A549 (cell line): Measurements from ENCODE around the gene APRT. TPM values are rescaled to one million over a fixed set of nuclear protein-coding genes. Genes with fewer than 3 reads are reported as not detected.

Experiments
- ATAC-seq, 2 experiments: fragments of 200-7000 bp in 1 of 2; fragments of >200 bp in 1 of 2; cut with Nextera tagmentation in 1 of 2; cut with Tn5 transposase in 1 of 2; 3 replicates each; pipeline versions ENCODE4 v1.8.0 to v1.9.1; 2018 to 2020; ENCODE audit warnings: mild to moderate bottlenecking in 1 of 2, moderate library complexity in 1 of 2
- CTCF ChIA-PET: fragments of 300-600 bp; sonication (Branson Sonifier 250); formaldehyde crosslinking; extraction: SDS; loops from one replicate; lab custom pipeline; 2021; ENCODE audit warnings: antibody characterized with exemption, inconsistent platforms; lab: Yijun Ruan, JAX
- POLR2A ChIA-PET: fragments of 350-600 bp; formaldehyde crosslinking; extraction: SDS; loops from one replicate; lab custom pipeline; 2021; ENCODE audit warnings: antibody characterized with exemption, inconsistent platforms; lab: Yijun Ruan, JAX
- DNase-seq, 2 experiments: peaks; one replicate each; pipeline versions ENCODE4 v3.0.0 to v3.0.0-alpha.2; 2011 to 2016; ENCODE audit warnings: low read depth in 1 of 2, low spot score in 1 of 2
- FAIRE-seq: peaks from 2 replicates; lab custom pipeline; 2011; peaks lifted over from hg19 to GRCh38; lab: Jason Lieb, UNC
- H3K27ac ChIP-seq, 2 experiments: fragments of >200 bp; sonication (Bioruptor Twin); formaldehyde crosslinking; 3 replicates each; pipeline ENCODE4 v1.5.1; 2016 to 2017
- H3K4me1 ChIP-seq: fragments of >200 bp; sonication (Bioruptor Twin); formaldehyde crosslinking; 3 replicates; pipeline ENCODE4 v1.6.1; 2016
- H3K4me2 ChIP-seq: fragments of >200 bp; sonication (Bioruptor Twin); formaldehyde crosslinking; 3 replicates; pipeline ENCODE4 v1.6.1; 2016
- H3K4me3 ChIP-seq: fragments of >200 bp; sonication (Bioruptor Twin); formaldehyde crosslinking; 3 replicates; pipeline ENCODE4 v1.5.1; 2016
- H3K9me3 ChIP-seq: fragments of >200 bp; sonication (Bioruptor Twin); formaldehyde crosslinking; 3 replicates; pipeline ENCODE4 v1.6.1; 2016
- BHLHE40 ChIP-seq: IDR thresholded peaks from 2 replicates; pipeline ENCODE4 v1.6.1; 2012; ENCODE audit warnings: low read depth, low read length, inconsistent platforms
- CHD2 ChIP-seq: fragments of 150-350 bp; IDR thresholded peaks from 2 replicates; pipeline ENCODE4 v1.6.1; 2014; ENCODE audit warnings: low read length; ENCODE audit not compliant: partially characterized antibody
- CHD4 ChIP-seq: fragments of 200-600 bp; sonication (generic); IDR thresholded peaks from 2 replicates; pipeline ENCODE4 v1.6.1; 2016; ENCODE audit warnings: antibody characterized with exemption, mild to moderate bottlenecking, borderline replicate concordance
- ELK1 ChIP-seq: fragments of 150-350 bp; IDR thresholded peaks from 2 replicates; pipeline ENCODE4 v1.6.1; 2014; ENCODE audit warnings: low read depth, mild to moderate bottlenecking, low read length
- EP300 ChIP-seq, 2 experiments: fragments of >200 bp; sonication (Bioruptor Twin); formaldehyde crosslinking; IDR thresholded peaks; 2 replicates in 1 of 2; 3 replicates in 1 of 2; pipeline ENCODE4 v1.6.1; 2016 to 2017
- ESRRA ChIP-seq: fragments of 150-350 bp; IDR thresholded peaks from 2 replicates; pipeline ENCODE4 v1.6.1; 2014; ENCODE audit warnings: mild to moderate bottlenecking, low read length, borderline replicate concordance
- FOSL2 ChIP-seq, 2 experiments: fragments of 450-650 bp in 1 of 2; fragments of >200 bp in 1 of 2; sonication (Bioruptor Twin) in 1 of 2; formaldehyde crosslinking; IDR thresholded peaks; 2 replicates each; pipeline versions ENCODE4 v1.5.0 to v1.6.1; 2016 to 2020; ENCODE audit warnings: mild to moderate bottlenecking in 1 of 2, moderate library complexity in 1 of 2
- HES2 ChIP-seq: fragments of >200 bp; sonication (Bioruptor Twin); formaldehyde crosslinking; IDR thresholded peaks from 2 replicates; pipeline ENCODE4 v1.6.1; 2016
- HEYL ChIP-seq: fragments of 250-450 bp; sonication (Bioruptor Pico); IDR thresholded peaks from 2 replicates; pipeline ENCODE4 v1.8.0; 2021; ENCODE audit warnings: mild to moderate bottlenecking, moderate library complexity
- HOXA7 ChIP-seq: fragments of 250-450 bp; sonication (Bioruptor Pico); IDR thresholded peaks from 2 replicates; pipeline ENCODE4 v1.5.0; 2020; ENCODE audit warnings: mild to moderate bottlenecking, moderate library complexity
- JUN ChIP-seq, 2 experiments: fragments of >200 bp; sonication (Bioruptor Twin); formaldehyde crosslinking; IDR thresholded peaks; 2 replicates in 1 of 2; 3 replicates in 1 of 2; pipeline ENCODE4 v1.6.1; 2016 to 2017
- JUNB ChIP-seq: fragments of >200 bp; sonication (Bioruptor Twin); formaldehyde crosslinking; IDR thresholded peaks from 2 replicates; pipeline ENCODE4 v1.6.1; 2016
- MAX ChIP-seq: IDR thresholded peaks from 2 replicates; pipeline ENCODE4 v1.6.1; 2012
- RAD21 ChIP-seq, 2 experiments: fragments of >200 bp in 1 of 2; sonication (Bioruptor Twin) in 1 of 2; formaldehyde crosslinking in 1 of 2; IDR thresholded peaks in 1 of 2; conservative IDR thresholded peaks in 1 of 2; 2 replicates in 1 of 2; 3 replicates in 1 of 2; pipeline ENCODE4 v1.6.1; 2012 to 2018; ENCODE audit warnings: inconsistent platforms in 1 of 2
- RNF2 ChIP-seq: fragments of 200-600 bp; sonication (generic); IDR thresholded peaks from 2 replicates; pipeline ENCODE4 v1.6.1; 2016; ENCODE audit warnings: low read depth, mild to moderate bottlenecking, antibody characterized with exemption, moderate library complexity, borderline replicate concordance
- SMC3 ChIP-seq: fragments of >200 bp; sonication (Bioruptor Twin); formaldehyde crosslinking; IDR thresholded peaks from 3 replicates; pipeline ENCODE4 v1.6.1; 2018; ENCODE audit warnings: inconsistent platforms
- SREBF2 ChIP-seq: fragments of 450-650 bp; IDR thresholded peaks from 2 replicates; pipeline ENCODE4 v1.6.1; 2014; ENCODE audit warnings: mild to moderate bottlenecking, moderate library complexity
- WGBS: methylation state at CpG from one replicate; pipeline ENCODE4 v1.1.6; 2017; ENCODE audit errors: missing lambda C conversion rate; 5-methylcytosine and 5-hydroxymethylcytosine counted together
- polyA plus RNA-seq, 4 experiments: library from polyadenylated mRNA; depleted of rRNA in 3 of 4; stranded (reverse); fragments of >200 nt; fragmentation: RNase III in 1 of 4; extraction: RNeasy Plus Mini Kit Qiagen cat#74134 plus additional on column Dnase treatment in 1 of 4; gene quantifications; 2 replicates in 3 of 4; 3 replicates in 1 of 4; pipeline ENCODE4 v1.2.3, GENCODE V29; 2011 to 2017
- TF ChIP-seq, protein P1 (sequence below): IDR thresholded peaks from 2 replicates; pipeline ENCODE4 v1.6.1; 2012; ENCODE audit warnings: low read depth, borderline replicate concordance
- TF ChIP-seq, protein P2 (sequence below): IDR thresholded peaks from 2 replicates; pipeline ENCODE4 v1.6.1; 2012
- TF ChIP-seq, protein P3 (sequence below): fragments of 200-600 bp; sonication (generic); IDR thresholded peaks from 2 replicates; pipeline ENCODE4 v1.6.1; 2016; ENCODE audit warnings: antibody characterized with exemption, mild to moderate bottlenecking, moderate library complexity

The APRT gene
- polyA plus RNA-seq, 2 of the 4 experiments (the other 2 are of a cell fraction), result 115 to 258 TPM

GRCh38 chr16:88821168-88821850 is 9.6 kb upstream of the APRT start (continued):
- TF ChIP-seq ELK1 (no peak), BHLHE40 (no peak)

DNA sequence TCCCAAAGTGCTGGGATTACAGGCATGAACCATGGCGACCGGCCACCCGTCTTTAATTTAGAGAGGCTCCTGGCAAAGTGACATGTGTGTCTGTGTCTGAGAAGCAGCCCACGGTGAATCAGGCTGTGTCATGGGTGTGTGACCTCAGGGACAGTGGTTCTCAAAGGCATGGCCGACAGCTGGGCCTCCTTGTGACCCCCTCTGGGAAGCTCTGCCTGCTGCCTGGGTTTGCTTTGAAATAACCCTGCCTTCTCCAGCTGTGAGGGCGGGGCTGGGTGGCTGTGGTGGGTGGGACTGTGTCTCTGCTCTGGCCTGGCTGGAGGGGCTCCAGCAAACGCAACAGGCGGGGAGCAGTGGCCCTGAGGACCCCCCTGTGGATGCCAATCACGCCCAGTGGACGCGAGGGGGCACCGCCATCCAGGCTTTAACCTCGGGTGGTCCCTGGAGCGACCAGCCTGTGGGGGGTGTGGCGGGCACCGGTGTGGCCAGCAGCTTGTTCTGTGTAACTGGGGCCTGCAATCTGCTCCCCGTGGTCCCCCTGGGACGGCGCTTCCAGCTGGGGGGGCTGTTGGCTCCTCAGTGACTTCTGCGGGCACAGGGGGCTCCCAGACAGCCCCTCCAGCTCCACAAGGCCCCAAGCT is 8.8 kb upstream of the APRT start:
- ChIA-PET CTCF (interaction anchor here (1.1 to 5.9 kb wide), 3 partner anchors 8 to 347 kb away, joined by 3 to 39 read pairs (median 17); partner anchors contain the start of genes APRT, GALNS and TRAPPC2L), POLR2A (interaction anchor here (1.0 kb wide), 1 partner anchor 8 kb away, joined by 3 read pairs; the partner anchor contains the start of gene APRT)
- no peak overlapping the region for H3K27ac ChIP-seq
- no peaks in the 10 kb centered on the region for H3K4me1 ChIP-seq
- no peak overlapping the region for H3K4me2 ChIP-seq
- DNase-seq, result no peak
- no peak for FAIRE-seq
- TF ChIP-seq ESRRA (no peak), JUNB (no peak), JUN (IDR thresholded peaks at IDR 0.05) (no peak), ELK1 (no peak), HEYL (CRISPR knock-in tag) (no peak), SREBF2 (no peak), RAD21 (conservative IDR thresholded peaks at IDR 0.05 in 1 of 2, IDR thresholded peaks at IDR 0.05 in 1 of 2) (no peak), RNF2 (no peak), FOSL2 (IDR thresholded peaks at IDR 0.05) (no peak), FOSL2 (CRISPR knock-in tag; IDR thresholded peaks at IDR 0.05) (no peak), SMC3 (no peak), BHLHE40 (no peak), HOXA7 (CRISPR knock-in tag) (no peak), MAX (no peak), HES2 (no peak), CHD2 (no peak), EP300 (IDR thresholded peaks at IDR 0.05) (no peak), CHD4 (no peak)
- TF ChIP-seq, protein P1, sequence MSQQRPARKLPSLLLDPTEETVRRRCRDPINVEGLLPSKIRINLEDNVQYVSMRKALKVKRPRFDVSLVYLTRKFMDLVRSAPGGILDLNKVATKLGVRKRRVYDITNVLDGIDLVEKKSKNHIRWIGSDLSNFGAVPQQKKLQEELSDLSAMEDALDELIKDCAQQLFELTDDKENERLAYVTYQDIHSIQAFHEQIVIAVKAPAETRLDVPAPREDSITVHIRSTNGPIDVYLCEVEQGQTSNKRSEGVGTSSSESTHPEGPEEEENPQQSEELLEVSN, result no peak
- TF ChIP-seq, protein P2, sequence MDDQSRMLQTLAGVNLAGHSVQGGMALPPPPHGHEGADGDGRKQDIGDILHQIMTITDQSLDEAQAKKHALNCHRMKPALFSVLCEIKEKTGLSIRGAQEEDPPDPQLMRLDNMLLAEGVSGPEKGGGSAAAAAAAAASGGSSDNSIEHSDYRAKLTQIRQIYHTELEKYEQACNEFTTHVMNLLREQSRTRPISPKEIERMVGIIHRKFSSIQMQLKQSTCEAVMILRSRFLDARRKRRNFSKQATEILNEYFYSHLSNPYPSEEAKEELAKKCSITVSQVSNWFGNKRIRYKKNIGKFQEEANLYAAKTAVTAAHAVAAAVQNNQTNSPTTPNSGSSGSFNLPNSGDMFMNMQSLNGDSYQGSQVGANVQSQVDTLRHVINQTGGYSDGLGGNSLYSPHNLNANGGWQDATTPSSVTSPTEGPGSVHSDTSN, result no peak
- TF ChIP-seq, protein P3, sequence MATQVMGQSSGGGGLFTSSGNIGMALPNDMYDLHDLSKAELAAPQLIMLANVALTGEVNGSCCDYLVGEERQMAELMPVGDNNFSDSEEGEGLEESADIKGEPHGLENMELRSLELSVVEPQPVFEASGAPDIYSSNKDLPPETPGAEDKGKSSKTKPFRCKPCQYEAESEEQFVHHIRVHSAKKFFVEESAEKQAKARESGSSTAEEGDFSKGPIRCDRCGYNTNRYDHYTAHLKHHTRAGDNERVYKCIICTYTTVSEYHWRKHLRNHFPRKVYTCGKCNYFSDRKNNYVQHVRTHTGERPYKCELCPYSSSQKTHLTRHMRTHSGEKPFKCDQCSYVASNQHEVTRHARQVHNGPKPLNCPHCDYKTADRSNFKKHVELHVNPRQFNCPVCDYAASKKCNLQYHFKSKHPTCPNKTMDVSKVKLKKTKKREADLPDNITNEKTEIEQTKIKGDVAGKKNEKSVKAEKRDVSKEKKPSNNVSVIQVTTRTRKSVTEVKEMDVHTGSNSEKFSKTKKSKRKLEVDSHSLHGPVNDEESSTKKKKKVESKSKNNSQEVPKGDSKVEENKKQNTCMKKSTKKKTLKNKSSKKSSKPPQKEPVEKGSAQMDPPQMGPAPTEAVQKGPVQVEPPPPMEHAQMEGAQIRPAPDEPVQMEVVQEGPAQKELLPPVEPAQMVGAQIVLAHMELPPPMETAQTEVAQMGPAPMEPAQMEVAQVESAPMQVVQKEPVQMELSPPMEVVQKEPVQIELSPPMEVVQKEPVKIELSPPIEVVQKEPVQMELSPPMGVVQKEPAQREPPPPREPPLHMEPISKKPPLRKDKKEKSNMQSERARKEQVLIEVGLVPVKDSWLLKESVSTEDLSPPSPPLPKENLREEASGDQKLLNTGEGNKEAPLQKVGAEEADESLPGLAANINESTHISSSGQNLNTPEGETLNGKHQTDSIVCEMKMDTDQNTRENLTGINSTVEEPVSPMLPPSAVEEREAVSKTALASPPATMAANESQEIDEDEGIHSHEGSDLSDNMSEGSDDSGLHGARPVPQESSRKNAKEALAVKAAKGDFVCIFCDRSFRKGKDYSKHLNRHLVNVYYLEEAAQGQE, result no peak
- no peak overlapping the region for H3K4me3 ChIP-seq
- no peak for ATAC-seq
- WGBS, result 86% methylated on average over 12 of the region's 20 CpGs
- no peaks in the 10 kb centered on the region for H3K9me3 ChIP-seq
